NCI-H2171 (cell line): ENCODE results near the gene SYNJ2.

Experiments used
- DNase-seq: peaks from one replicate; lab custom pipeline; 2025; lab: John Stamatoyannopoulos, UW

The SYNJ2 gene

DNA sequence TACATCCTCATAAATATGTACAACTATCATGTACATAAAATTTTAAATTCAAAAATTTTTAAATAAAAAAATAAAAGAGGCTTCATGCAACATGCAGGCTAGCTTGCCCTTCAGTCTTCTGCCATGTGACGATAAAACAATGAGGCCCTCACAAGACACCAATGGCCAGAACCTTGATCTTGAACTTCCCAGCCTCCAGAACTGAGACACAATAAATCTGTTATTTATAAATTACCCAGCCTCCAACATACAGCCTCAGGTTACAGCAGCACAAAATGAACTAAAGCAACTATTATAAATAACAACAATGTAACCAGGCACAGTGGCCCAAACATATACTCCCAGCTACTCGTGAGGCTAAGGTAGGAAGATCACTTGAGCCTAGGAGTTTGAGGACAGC, 143.6 kb downstream of the SYNJ2 start:
- DNase-seq: no peak

GRCh38 chr6:158131926-158132325, 150.3 kb downstream of the SYNJ2 start:
- DNase-seq: peak; percentile 48

GRCh38 chr6:158142789-158143188, 161.1 kb downstream of the SYNJ2 start:
- no peak for DNase-seq

DNA sequence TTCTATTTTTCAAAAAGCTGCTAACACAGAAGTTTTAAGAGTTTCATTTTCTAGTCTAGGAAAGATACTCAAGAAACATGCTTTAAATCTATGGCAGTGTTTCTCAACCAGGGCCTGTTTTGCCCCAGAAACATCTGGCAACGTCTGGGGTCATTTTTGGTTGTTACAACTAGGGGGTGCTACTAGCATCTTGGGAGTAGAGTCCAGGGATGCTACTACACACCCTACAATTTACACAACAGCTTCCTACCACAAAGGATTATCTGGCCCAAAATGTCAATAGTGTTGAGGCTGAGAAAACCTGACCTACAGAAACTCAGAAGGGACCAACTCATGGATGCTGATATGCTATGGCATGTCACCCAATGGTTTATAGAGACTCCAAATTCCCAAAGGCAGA, 162.0 kb downstream of the SYNJ2 start:
- DNase-seq: no peak
